GM12801 (cell line): Measurements from ENCODE around the gene HHATL.

ENCODE experiments used
- CTCF ChIP-seq: IDR thresholded peaks from one replicate; pipeline ENCODE4 v1.5.1; 2011; ENCODE audit warnings: control low read depth; ENCODE audit not compliant: insufficient read length; ENCODE audit errors: extremely low read depth

HHATL gene

DNA sequence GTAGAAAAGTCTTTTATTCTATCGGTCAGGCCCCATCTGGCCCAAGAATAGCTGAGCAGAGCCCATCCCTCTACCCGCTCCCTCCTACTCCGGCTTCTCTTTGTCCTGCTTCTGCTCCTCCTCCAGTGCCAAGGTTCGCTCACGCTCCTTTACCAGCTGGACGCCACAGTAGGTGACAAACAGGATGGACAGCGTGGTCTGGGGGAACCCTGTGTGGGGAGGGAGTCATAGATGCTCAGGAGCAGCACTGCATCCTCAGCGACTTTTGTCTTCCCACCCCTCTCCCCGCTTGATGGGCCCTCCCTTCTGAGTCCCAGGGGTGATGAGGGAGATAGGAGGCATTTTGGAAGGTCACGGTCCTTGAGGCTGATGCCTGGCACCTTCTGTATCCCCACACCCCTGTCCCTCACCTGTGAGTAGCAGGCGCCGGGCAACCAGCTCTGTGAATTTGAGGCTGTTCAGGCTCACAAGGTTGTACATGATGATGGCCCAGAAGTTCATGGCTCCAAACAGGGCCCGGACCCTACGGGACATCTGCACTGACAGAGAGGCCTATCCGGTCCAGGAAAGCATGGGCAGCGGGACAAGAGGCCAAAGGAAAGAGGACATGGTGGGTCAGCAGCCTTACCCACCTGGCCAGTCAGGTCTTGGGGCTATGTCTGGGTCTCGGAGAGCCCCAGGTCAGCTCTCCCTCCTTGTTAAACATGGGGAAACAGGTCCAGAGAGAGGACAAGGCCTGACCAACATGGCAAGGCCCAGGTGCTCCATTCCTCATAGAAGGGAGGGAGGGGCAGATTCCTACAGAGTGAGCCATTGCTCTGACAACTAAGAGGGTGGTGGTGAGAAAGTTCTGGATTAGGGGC is 9.7 kb downstream of the HHATL start:
- no peak for TF ChIP-seq CTCF

GRCh38 chr3:42691816-42692666 is 10.6 kb downstream of the HHATL start:
- TF ChIP-seq CTCF, result no peak

DNA sequence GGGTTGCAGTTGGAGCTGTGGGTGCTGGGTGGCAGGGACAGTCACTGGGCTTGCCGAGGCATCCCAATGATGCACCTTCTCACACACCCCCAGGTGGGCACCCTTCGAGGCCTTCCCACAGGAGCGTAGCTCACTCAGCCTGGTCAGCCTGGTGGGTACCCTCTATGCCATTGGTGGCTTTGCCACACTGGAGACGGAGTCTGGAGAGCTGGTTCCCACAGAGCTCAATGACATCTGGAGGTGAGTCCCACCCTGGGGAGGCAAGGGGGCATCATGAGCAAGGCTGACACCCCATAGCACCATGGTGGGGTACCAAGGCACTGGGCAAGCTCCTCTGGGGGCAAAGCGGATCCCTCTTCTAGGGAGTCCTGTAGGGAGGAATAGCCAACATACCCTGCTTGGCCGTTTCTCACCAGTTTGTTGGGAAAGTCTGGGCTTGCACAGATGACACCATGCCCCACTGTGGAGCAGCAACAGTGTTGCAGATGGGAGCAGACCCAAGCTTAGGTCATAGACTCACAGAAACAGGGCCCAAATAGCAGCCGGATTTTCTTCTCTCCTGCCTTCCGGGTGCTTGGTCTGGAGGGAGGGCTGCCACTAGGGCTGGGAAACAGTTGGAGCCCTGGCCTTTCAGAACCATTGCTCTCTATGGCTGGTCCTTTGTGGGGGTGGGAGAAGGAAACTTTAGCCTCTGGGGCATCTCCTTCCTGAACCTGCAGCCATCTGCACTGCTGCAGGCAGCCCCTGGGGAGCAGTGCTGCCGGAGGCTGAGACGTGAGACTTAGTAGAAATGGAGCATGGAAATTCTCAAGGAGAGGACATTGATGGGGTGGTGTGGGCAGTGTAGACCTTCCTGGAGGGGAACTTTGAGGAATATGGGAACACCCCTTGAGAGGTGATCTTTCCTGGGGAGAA is 11.6 kb downstream of the HHATL start:
- TF ChIP-seq CTCF, result no peak

DNA sequence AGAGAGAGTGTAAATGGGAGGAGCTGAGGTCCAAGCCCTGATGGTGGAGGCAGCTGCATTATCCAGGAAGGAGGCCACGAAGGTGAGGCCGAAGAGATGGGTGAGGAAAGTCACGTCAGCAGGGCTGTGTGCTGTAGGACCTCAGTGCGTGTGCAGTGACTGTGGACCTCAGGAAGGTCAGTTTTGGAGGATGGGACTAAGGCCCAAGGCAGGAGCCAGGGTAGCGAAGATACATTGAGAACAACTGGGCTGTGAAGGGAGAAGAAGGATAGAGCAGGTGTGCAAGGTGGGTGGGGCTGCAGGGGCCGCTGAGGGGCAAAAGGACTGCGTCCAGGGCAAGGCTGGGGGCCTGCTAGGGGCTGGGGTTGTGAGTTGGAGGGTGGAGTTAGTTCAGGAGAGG is 12.4 kb downstream of the HHATL start:
- TF ChIP-seq CTCF, result no peak

- TF ChIP-seq CTCF, result no peak
Observed at GRCh38 chr3:42689421-42690014, 13.1 kb downstream of the HHATL start.

DNA sequence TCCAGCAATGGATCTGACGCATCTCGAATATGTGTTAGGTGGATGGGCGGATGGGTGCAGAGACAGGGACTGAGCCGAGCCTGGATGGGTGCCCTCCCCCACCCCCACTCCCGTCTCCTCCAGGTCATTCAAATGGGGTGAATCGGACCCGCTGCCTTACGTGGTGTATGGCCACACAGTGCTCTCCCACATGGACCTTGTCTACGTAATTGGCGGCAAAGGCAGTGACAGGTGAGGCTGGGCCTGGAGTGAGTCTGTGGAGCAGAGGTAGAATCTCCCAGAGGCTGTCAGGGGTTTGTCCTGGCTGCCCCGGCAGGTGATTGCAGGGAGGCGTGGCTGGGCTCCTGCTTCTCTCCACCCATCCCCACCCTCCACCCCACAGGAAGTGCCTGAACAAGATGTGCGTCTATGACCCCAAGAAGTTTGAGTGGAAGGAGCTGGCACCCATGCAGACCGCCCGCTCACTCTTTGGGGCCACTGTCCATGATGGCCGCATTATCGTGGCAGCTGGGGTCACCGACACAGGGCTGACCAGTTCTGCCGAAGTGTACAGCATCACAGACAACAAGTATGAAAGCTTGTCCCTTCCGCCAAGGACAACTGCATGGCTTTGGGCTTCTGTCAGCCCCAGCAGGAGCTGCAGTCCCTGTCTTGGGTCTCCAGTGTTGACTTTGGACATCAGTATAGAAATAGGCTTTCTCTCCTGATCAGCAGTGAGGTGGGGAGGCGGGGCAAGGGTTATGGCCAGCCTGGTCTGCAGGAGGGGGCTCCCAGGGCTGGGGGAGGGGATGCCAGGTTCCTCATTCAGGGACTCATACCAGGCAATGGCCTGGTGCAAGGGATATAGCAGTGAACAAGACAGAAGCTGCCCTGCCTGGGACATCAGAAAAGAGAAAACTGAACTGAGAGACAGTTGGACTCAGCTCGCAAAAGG is 13.8 kb downstream of the HHATL start:
- no peak for TF ChIP-seq CTCF
